MG63 (cell line): ENCODE results near the gene CACNA1C. TPM values are rescaled to one million over a fixed set of nuclear protein-coding genes. Genes with fewer than 3 reads are reported as not detected.
A peak's percentile ranks its signal among the peaks of the same experiment; 100 is the strongest.

Experiments
- DNase-seq: peaks from one replicate; pipeline ENCODE4 v3.0.0-alpha.2; 2020
- H3K27me3 ChIP-seq: fragments of 250-450 bp; sonication (Bioruptor Pico); 2 replicates; pipeline ENCODE4 v1.5.1; 2020; ENCODE audit warnings: mild to moderate bottlenecking, moderate library complexity
- H3K36me3 ChIP-seq: fragments of 250-450 bp; sonication (Bioruptor Pico); 2 replicates; pipeline ENCODE4 v1.5.1; 2020; ENCODE audit warnings: mild to moderate bottlenecking, moderate library complexity
- H3K4me3 ChIP-seq: fragments of 250-450 bp; sonication (Bioruptor Pico); 2 replicates; pipeline ENCODE4 v1.5.1; 2020; ENCODE audit warnings: mild to moderate bottlenecking, moderate library complexity
- H3K9me3 ChIP-seq: fragments of 250-450 bp; sonication (Bioruptor Pico); 2 replicates; pipeline ENCODE4 v1.5.1; 2020; ENCODE audit warnings: mild to moderate bottlenecking, moderate library complexity
- total RNA-seq: library from RNA; depleted of rRNA; stranded (reverse); fragments of >200 nt; shearing (Covaris generic); gene quantifications from 2 replicates; pipeline ENCODE4 v1.2.3, GENCODE V29; 2014; ENCODE audit warnings: low replicate concordance

The CACNA1C gene
- total RNA-seq, 1 experiment from 2014 or later, result 1.4 TPM

DNA sequence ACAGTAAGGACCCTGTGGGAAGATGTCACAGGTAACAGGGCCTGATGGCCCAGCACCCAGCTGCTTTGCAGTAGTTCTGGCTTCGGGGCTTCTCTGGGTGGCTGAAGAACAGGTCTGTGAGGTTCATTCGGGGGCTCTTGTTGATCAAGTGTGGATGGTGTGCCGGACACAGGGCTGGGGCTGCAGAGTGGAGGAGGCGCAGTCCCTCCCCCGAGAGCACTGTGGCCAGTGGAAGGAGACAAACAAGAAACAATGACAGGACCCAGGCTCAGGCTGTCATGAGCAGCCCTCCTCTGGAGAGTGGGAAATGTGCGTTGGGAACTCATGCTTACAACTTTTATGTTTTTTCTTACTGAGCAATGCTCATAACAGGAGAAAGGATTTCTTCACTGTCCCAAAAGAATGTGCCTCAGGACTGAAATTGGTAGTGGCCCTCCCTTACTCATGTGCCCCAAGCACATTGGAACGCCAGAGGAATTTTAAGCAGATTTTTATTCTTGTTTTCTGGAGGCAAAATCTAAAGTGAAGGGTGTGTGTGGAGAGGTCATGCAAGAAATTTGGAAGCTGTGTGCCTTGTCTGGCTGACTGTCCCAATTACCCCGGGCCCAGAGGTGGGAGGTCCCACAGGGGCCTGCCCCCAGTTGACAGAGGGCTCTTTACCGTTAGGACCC, 233.8 kb downstream of the CACNA1C start:
- Histone ChIP-seq H3K27me3 (no peaks in the 10 kb centered on the region), H3K4me3 (no peak overlapping the region), H3K9me3 (peaks cover 11% of the 10 kb centered on the region), H3K36me3 (no peaks in the 10 kb centered on the region)
- DNase-seq, result no peak

DNA sequence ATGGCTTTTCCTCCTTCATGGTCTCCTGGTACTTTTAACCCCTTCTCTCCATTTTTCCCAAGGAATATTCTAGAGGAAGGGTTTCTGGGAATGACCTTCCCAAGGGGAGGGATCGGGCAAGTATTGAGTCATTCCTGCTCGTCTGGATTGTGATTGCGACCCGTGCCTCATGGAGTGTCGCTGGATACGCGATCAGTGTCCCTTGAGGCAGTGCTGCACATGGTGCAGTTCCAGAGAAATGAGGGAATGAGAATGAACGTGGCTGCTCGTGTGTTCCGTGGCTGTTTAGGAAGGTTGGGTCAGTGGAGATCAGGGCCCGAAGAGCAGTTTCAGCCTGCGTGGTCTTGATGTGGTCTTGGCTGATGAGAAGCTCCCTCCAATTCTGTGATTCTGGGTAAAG, 234.4 kb downstream of the CACNA1C start:
- Histone ChIP-seq H3K27me3 (no peaks in the 10 kb centered on the region), H3K9me3 (peaks cover 5% of the 10 kb centered on the region; the same call in 1 of the 2 replicates), H3K4me3 (no peak overlapping the region), H3K36me3 (no peaks in the 10 kb centered on the region)
- DNase-seq, result no peak

DNA sequence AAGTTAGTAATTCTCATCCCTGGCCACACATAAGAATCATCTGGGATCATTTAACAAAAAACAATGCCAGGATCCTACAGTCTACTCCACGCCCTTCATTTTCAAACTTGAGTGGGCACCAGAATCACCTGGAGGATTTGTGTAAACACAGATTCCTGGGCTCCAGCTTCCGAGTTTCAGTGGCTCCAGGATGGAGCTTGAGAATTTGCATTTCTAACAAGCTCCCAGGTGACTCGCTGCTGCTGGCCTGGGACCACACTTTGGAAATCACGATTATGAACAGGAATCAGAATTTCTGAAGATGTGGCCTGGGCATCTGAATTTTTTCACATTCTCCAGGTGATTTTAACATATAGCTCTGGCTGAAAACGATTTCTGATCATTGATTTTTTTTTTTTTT, 234.8 kb downstream of the CACNA1C start:
- Histone ChIP-seq H3K36me3 (no peaks in the 10 kb centered on the region), H3K9me3 (peaks cover under 1% of the 10 kb centered on the region; the same call in 1 of the 2 replicates), H3K27me3 (no peaks in the 10 kb centered on the region), H3K4me3 (no peak overlapping the region)
- no peak for DNase-seq

DNA sequence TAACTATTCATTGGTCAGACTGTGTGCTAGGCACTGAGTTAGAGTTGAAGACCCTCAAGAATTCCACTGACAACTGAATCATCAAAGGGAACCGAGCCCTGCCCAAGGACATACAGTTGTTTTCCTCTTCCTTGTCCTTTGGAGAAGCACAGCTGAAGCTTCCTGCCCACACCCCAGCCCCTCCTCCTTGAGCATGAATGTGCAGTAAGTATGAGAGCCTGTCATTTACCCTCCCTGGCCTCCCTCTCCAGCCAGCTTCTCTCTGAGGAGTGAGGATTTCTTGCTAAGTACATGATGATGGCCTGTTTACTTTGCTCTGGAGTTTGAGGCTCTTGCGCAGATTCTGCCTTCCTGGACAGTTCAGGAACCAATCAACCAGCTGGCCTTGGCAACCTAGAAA, 235.2 kb downstream of the CACNA1C start:
- DNase-seq, result peak; percentile 48
- Histone ChIP-seq H3K36me3 (no peaks in the 10 kb centered on the region), H3K27me3 (no peaks in the 10 kb centered on the region), H3K4me3 (no peak overlapping the region), H3K9me3 (no peaks in the 10 kb centered on the region)

DNA sequence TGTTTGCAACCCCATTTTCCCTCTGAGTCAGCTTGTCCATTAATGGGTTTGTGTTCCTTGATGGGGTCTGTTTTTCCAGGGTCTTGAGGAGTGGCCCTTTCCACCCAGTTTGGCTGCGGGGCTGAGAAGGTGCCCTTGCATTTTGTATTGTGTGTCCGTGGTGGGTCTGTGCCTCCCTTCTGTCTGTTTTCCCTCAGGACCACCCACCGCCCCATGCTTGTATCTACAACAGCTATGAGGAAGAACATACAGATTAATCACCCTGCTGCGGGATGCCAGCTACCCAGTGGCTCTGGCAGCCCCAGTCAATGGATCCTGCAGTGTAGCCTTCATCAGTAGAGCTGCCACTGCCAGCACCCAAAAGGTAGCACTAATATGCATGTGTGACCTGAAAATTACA, 235.7 kb downstream of the CACNA1C start:
- H3K36me3 ChIP-seq, result no peaks in the 10 kb centered on the region
- no peak for DNase-seq
- no peaks in the 10 kb centered on the region for H3K9me3 ChIP-seq
- H3K27me3 ChIP-seq, result no peaks in the 10 kb centered on the region
- H3K4me3 ChIP-seq, result no peak overlapping the region

DNA sequence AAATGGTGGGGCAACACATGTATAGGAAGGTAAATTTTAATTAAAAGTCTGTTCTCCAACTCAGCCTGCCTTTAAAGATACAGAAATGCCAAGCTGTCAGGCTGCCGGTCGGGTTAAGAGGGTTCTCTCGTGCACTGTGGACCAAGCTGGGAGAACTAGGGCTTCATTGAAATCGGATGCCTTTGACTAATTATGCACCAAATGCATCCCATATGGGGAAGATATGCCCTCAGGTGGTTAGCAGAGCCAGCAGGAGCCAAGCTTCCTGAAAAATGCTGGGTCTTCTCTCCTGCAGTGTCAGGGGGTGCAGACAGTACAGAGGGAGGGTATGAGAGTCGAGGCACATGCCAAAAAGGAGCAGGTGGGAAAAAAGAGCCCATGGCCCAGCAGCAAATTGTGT, 236.1 kb downstream of the CACNA1C start:
- H3K9me3 ChIP-seq, result no peaks in the 10 kb centered on the region
- H3K4me3 ChIP-seq, result no peak overlapping the region
- H3K27me3 ChIP-seq, result no peaks in the 10 kb centered on the region
- DNase-seq, result no peak
- no peaks in the 10 kb centered on the region for H3K36me3 ChIP-seq

DNA sequence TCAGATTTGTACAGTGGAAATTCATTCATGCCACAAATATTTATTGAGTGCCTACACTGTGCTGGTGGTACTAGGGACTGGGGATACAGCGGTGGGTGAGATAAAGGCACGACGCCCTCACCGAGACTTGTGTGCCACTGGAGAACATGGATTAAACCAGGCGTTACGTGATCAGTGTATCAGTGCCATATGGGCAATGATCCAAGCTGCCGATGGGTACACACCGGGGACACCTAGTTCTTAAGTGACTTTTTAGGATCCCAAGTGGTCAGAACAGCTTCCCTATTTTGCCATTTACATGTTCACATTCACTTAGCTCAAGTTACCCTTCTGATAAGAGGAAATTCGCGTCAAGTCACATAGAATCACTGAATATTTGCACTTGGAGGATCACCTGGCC, 236.7 kb downstream of the CACNA1C start:
- DNase-seq, result no peak
- Histone ChIP-seq H3K9me3 (no peaks in the 10 kb centered on the region), H3K36me3 (no peaks in the 10 kb centered on the region)

DNA sequence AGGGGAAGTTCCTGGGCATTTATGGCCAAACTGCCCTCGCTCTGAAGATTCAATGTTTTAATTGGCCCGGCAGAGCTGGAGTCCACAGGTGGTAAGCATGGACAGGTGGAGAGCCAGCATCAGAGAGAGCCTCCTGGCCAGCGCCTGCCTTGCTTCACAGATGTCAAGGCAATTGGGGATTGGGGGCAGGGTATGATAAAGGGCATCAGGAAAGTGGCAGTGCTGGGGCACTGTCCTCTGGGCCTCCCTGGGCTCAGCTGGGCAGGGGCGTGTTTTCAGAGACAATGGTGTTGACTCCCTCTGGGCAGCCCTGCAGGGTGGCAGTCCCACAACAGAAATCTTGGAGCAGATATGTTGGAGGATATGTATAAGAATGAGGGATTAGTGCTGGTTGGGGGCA, 237.3 kb downstream of the CACNA1C start:
- H3K9me3 ChIP-seq, result no peaks in the 10 kb centered on the region
- H3K4me3 ChIP-seq, result no peak overlapping the region
- no peak for DNase-seq
- H3K27me3 ChIP-seq, result no peaks in the 10 kb centered on the region
- no peaks in the 10 kb centered on the region for H3K36me3 ChIP-seq

More for the DNA sequence above, 236.7 kb downstream of the CACNA1C start:
- Histone ChIP-seq H3K27me3 (no peaks in the 10 kb centered on the region), H3K4me3 (no peak overlapping the region)

DNA sequence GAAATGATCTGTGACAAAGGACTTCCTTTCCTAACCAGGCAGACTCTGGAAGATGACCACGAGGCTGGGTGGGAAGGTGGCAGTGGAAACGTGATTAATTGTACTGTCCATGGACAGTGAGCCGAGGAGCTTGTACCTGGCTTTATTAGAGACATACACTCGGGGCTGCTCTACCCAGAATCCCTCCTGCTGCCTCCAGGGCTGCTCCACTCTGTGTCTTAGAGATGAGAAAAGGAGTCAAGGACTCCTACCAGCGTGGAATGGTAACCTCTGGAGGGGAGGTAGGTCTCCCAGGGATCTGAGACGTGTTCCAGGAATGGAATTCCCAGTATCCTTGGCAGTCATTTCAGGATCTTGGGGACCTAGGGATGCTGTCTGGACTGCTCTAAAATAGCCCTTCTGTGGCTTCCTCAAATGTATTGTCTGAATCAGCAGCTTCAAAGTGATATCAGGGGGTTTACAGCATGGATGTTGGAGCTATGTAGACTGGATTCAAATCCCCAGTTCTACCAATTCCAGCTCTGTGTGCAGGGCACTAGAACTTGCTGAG, 237.8 kb downstream of the CACNA1C start:
- no peak for DNase-seq
- Histone ChIP-seq H3K9me3 (no peaks in the 10 kb centered on the region), H3K27me3 (no peaks in the 10 kb centered on the region), H3K4me3 (no peak overlapping the region), H3K36me3 (no peaks in the 10 kb centered on the region)

DNA sequence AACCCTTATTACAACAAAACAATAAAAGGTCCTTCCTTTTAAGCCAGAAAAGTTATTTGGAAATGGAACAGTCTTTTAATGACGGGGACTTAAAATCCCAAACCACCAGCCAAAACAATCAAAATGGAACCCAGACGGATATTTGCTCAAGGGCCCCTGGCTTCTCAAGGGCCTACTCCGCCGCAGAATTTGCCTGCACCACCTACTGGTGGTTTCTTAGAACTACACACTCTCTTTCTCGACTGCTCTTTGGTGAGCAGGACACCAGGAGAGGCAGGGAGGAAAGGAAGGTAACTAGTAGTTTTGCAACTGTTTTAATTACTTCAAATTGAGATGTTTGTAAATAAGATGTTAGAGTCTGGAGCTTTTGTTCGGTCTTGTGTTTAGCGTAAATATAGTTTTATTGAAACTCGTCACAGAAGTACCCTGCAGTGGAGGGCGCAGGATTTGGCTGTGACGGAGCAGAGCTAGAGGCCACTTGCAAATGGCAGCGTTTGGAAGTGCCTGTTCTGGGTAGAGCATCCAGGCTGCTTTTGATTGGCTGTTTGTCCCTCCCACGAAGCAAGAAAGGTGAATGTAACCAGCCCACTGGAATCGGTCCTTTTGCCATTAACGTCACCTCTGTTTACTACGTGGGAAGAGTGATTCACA, 238.5 kb downstream of the CACNA1C start:
- no peaks in the 10 kb centered on the region for H3K9me3 ChIP-seq
- no peak overlapping the region for H3K4me3 ChIP-seq
- H3K36me3 ChIP-seq, result no peaks in the 10 kb centered on the region
- DNase-seq, result no peak
- H3K27me3 ChIP-seq, result no peaks in the 10 kb centered on the region

DNA sequence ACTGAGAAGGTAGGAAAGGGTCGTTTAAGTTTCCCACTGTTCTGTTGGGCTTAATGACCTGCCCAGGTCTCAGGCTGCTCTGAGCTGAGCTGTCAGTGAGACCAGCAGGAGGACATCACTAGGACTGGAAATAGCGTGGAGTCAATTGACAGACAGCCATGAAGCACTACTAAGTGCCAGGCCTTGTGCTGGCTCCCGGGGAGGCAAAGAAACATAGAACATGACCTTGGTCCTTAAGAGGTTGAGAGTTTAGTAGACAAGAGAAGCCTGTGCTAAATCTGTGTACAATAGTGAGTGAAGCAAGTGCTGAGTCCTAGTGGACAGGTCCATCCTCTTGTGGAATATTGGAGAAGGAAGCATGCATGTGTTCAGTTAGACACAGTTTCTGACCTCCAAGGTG, 239.2 kb downstream of the CACNA1C start:
- Histone ChIP-seq H3K27me3 (no peaks in the 10 kb centered on the region), H3K4me3 (no peak overlapping the region), H3K36me3 (no peaks in the 10 kb centered on the region), H3K9me3 (no peaks in the 10 kb centered on the region)
- no peak for DNase-seq

DNA sequence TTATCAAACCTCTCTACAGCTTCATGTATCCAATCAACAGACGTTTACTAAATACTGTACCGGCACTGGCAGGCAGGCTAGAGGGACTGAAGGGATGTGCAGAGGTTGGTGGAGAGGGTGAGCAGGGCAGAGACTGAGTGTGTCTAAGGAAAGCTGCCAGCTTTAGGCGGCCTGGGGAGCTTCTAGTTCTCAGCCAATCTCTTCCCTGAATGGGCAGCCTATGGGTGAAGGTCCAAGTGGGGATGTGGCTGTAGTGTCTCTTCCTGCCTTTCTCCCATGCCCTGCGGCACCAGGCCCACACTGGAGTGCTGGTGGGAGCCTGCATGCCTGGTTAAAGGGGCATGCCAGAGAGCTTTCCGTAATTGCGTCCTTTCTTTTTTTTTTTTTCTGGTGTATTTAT, 239.8 kb downstream of the CACNA1C start:
- Histone ChIP-seq H3K9me3 (no peaks in the 10 kb centered on the region), H3K4me3 (no peak overlapping the region), H3K27me3 (no peaks in the 10 kb centered on the region), H3K36me3 (no peaks in the 10 kb centered on the region)
- peak; percentile 31 for DNase-seq

DNA sequence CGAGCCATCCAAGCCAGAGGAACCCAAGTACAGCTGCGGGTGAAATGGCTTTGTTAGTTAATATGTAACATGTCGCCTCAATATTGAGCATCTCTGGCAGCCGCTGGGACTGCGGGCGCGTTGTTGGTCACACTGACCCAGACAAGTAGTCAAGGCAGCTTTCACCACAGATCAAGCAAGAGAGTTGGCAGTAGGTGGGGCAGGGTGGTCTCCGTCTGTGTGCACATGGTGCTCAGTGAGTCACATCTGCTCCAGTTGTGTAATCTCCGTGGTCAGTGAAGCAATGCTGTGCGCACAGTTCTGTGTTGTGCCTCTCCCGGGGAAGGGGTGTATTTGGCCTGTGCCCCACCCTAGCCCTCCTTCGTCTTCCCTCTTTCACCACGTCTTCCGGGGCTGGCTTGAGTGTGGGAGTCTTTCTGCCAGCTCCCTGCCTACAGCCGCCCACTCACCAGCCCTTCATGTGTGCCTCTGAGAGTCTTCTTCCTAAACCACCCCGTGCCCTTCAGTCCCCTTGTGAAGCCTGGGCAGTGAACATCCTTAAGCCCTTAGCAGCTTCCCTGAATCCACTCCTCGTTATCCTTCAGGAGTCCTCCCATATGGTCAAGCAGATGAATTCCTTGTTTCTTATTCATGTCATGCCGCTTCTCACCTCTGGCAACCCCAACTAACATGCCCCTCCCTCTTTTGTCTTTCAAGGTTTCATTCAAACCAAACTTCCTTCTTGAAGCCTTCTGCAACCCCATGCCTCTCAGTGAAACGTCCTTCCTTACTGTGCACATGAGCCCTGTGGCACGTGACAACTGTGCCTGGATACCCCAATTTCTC, 242.1 kb downstream of the CACNA1C start:
- DNase-seq, result no peak
- H3K36me3 ChIP-seq, result no peaks in the 10 kb centered on the region
- no peaks in the 10 kb centered on the region for H3K27me3 ChIP-seq
- H3K9me3 ChIP-seq, result no peaks in the 10 kb centered on the region
- no peak overlapping the region for H3K4me3 ChIP-seq

DNA sequence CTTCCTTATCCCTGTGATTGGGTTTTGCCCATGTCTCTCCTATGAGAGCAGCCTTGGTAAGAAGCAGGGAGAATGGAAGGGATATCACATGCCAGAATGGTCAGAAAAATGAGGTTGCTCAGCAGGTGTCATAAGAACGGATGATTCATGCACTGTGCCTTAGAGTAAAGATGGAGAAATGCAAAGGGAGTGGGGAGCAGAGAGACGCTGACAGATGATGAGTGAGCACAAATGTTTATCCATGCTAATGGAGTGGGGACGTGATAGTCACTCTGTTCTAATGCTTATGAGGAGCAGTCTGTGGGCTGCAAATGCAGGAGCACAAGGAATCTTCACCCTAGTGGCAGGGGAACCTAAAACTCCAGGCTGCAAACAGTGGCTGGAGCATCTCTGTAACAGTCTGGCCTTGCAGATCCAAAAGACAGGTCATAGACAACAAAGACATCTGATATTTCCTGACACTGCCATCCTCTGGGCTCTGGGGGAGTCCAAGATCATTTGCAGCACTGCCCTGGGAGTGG, 243.2 kb downstream of the CACNA1C start:
- no peak overlapping the region for H3K4me3 ChIP-seq
- DNase-seq, result peak; percentile 54
- no peaks in the 10 kb centered on the region for H3K27me3 ChIP-seq
- no peaks in the 10 kb centered on the region for H3K9me3 ChIP-seq
- H3K36me3 ChIP-seq, result no peaks in the 10 kb centered on the region

DNA sequence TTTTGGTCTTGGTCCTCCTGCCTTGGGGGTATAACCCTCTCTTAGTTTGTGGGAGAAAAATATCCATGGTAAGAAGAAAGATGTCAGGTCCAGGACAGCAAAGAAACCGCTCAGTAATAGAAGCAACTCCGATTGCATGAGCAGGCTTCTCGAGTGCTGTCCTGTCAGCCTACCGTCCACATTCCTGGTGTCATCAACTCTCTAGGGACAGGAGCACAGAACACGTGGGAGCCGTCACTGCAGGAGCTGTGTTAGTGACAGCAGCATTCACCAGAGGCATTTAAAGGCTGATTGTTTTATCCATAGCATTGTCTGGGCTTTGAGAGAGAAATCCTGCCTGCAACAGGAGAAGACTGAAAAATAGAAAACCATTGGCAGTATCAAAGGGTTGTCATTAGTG, 244.2 kb downstream of the CACNA1C start:
- no peaks in the 10 kb centered on the region for H3K9me3 ChIP-seq
- no peak overlapping the region for H3K4me3 ChIP-seq
- H3K27me3 ChIP-seq, result no peaks in the 10 kb centered on the region
- DNase-seq, result no peak
- no peaks in the 10 kb centered on the region for H3K36me3 ChIP-seq

DNA sequence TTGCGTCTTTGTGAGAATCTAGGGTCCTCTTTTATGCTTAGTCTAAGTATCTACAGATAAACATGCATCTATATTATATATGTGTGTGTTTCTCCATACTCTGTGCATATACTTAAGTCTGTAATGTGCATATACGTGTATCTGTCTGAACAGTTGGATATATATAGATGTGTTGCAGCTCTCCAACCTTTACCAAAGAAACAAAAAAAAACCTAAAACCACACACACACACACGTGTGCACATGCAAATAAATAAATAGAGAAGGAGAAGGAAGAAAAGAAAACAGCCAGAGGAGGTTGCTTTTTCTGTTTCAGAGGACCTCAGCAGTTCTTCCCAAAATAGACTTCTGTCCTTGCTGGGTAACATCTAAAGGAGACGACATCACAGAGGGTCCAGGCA, 244.9 kb downstream of the CACNA1C start:
- Histone ChIP-seq H3K4me3 (no peak overlapping the region), H3K27me3 (no peaks in the 10 kb centered on the region), H3K9me3 (no peaks in the 10 kb centered on the region), H3K36me3 (no peaks in the 10 kb centered on the region)
- DNase-seq, result no peak

DNA sequence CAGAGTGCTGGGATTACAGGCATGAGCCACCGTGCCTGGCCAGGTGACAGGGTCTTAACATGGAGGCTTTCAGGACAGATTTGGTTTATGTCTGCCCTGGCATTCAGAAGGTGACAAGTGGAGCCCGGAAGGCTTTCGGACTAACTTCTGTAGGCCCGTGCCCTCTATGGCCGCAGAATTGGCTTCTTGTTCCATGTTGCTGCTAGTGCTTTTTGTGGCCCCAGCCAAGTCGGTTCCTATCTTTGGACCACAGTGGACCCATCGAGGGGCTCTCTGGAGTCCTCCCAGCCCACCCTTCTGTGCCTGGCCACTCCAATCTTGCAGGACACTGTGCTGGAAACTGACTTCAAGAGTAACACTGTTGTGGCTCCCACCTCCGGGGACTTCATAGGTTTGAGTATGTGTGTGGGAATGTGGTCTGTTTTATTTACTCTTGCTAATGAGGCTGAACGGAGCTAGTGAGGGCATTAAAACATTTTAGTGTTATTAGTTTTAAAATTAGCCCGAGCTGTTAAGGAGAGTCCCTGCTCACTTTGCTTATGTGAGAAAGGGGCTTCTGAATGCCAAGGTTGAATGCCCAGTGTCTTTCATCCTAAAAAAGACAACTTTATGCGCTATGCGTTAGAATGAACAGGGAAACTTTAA, 245.9 kb downstream of the CACNA1C start:
- no peak overlapping the region for H3K4me3 ChIP-seq
- no peaks in the 10 kb centered on the region for H3K9me3 ChIP-seq
- no peaks in the 10 kb centered on the region for H3K36me3 ChIP-seq
- no peaks in the 10 kb centered on the region for H3K27me3 ChIP-seq
- no peak for DNase-seq
